Spinal cord (tissue), 10 donors: ENCODE data around the gene FN3K. TPM values are rescaled to one million over a fixed set of nuclear protein-coding genes. Genes with fewer than 3 reads are reported as not detected.

Experiments
- DNase-seq, 6 donors: peaks; one replicate each; pipeline versions ENCODE4 v3.0.0 to v3.0.0-alpha.2; 2013 to 2015; ENCODE audit warnings: low spot score in 6 of 6, low read depth in 4 of 6
- H3K27ac ChIP-seq: one replicate; pipeline ENCODE4 v1.5.1; 2013; ENCODE audit warnings: low read depth, low read length, control low read depth
- H3K27me3 ChIP-seq: one replicate; pipeline ENCODE4 v1.6.1; 2013; ENCODE audit warnings: low read length; ENCODE audit not compliant: control insufficient read depth, insufficient read depth
- H3K36me3 ChIP-seq: one replicate; pipeline ENCODE4 v1.6.1; 2013; ENCODE audit warnings: low read length; ENCODE audit not compliant: control insufficient read depth, insufficient read depth
- H3K4me1 ChIP-seq: one replicate; pipeline ENCODE4 v1.6.1; 2013; ENCODE audit warnings: low read length; ENCODE audit not compliant: control insufficient read depth, insufficient read depth
- H3K4me3 ChIP-seq: one replicate; pipeline ENCODE4 v1.5.1; 2013; ENCODE audit warnings: low read depth, low read length, control low read depth
- H3K9me3 ChIP-seq: one replicate; pipeline ENCODE4 v1.6.1; 2013; ENCODE audit warnings: low read length; ENCODE audit not compliant: control insufficient read depth, insufficient read depth
- WGBS: methylation state at CpG from one replicate; pipeline ENCODE4 v1.1.5; 2013; ENCODE audit warnings: missing lambda C conversion rate; ENCODE audit not compliant: insufficient coverage; 5-methylcytosine and 5-hydroxymethylcytosine counted together
- polyA plus RNA-seq, 2 donors: library from polyadenylated mRNA; unstranded; fragments of 120-200 nt; gene quantifications; one replicate each; pipeline ENCODE4 v1.2.1, GENCODE V29; 2013; ENCODE audit not compliant: insufficient read length in 2 of 2
- total RNA-seq, 2 donors: library from RNA; depleted of rRNA in 1 of 2; stranded (reverse); fragments of 120-200 nt in 1 of 2; fragments of >200 nt in 1 of 2; gene quantifications; one replicate each; pipeline versions ENCODE4 v1.2.3 to v1.2.4, GENCODE V29; 2013 to 2014
- donor health status: healthy.

FN3K gene
- total and polyA plus RNA-seq, 4 donors, result 11.7 to 78.1 (median 48.5) TPM

- DNase-seq, result no peak
- no peak overlapping the region for H3K27ac ChIP-seq
- 80% methylated on average over 19 of the region's 22 CpGs for WGBS
Measured at GRCh38 chr17:82693168-82693867, 42.1 kb upstream of the FN3K start.

DNA sequence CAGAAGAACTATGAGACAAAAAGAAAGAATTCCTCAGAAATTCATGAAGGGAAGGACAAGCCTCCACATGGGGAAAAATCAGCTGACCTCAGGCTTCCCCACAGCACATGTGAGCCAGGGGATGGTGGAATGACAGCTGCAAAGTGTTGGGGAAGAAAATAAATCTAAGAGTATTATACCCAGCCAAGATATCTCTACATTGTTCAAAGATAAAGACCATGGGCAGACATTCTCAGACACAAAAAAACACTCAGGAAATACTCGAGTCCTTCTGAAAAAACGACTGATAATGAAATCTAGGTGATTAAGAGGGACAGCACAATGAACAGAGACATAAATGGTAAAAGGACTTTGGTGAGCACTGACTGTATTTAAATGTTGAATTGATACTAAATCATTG lies 40.8 kb upstream of the FN3K start:
- H3K27me3 ChIP-seq, result no peaks in the 10 kb centered on the region
- peaks cover 1% of the 10 kb centered on the region for H3K9me3 ChIP-seq
- WGBS, result no CpG with 5 or more reads among the region's 2 CpGs
- peaks cover 27% of the 10 kb centered on the region for H3K4me1 ChIP-seq
- DNase-seq, result no peak
- H3K27ac ChIP-seq, result no peak overlapping the region
- peaks cover 37% of the 10 kb centered on the region for H3K36me3 ChIP-seq
- no peak overlapping the region for H3K4me3 ChIP-seq

More at GRCh38 chr17:82693168-82693867, 42.1 kb upstream of the FN3K start:
- Histone ChIP-seq H3K9me3 (peaks cover 1% of the 10 kb centered on the region), H3K36me3 (peaks cover 41% of the 10 kb centered on the region), H3K4me3 (no peak overlapping the region), H3K27me3 (no peaks in the 10 kb centered on the region), H3K4me1 (peaks cover 21% of the 10 kb centered on the region)

DNA sequence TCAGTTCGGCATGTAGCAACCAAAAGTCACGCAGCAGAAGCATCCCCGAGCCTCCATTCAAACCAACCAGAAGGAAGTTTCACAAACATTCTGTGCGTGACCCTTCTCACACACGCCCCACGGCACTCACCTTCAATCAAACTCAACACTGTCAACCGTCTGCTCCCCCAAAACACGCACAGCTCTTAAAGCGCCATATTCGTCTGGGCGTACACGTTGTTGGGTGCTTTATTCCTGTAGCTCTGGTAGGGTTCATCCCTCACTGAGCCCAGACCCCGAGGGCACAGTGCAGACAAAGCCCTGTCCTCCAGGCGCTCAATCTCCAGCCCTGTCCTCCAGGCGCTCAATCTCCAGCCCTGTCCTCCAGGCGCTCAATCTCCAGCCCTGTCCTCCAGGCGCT lies 39.2 kb upstream of the FN3K start:
- peaks cover 22% of the 10 kb centered on the region for H3K4me1 ChIP-seq
- WGBS, result 88% methylated on average over 13 of the region's 17 CpGs
- DNase-seq, result no peak
- peaks cover 1% of the 10 kb centered on the region for H3K9me3 ChIP-seq
- H3K4me3 ChIP-seq, result no peak overlapping the region
- peaks cover 26% of the 10 kb centered on the region for H3K36me3 ChIP-seq
- no peak overlapping the region for H3K27ac ChIP-seq
- no peaks in the 10 kb centered on the region for H3K27me3 ChIP-seq

DNA sequence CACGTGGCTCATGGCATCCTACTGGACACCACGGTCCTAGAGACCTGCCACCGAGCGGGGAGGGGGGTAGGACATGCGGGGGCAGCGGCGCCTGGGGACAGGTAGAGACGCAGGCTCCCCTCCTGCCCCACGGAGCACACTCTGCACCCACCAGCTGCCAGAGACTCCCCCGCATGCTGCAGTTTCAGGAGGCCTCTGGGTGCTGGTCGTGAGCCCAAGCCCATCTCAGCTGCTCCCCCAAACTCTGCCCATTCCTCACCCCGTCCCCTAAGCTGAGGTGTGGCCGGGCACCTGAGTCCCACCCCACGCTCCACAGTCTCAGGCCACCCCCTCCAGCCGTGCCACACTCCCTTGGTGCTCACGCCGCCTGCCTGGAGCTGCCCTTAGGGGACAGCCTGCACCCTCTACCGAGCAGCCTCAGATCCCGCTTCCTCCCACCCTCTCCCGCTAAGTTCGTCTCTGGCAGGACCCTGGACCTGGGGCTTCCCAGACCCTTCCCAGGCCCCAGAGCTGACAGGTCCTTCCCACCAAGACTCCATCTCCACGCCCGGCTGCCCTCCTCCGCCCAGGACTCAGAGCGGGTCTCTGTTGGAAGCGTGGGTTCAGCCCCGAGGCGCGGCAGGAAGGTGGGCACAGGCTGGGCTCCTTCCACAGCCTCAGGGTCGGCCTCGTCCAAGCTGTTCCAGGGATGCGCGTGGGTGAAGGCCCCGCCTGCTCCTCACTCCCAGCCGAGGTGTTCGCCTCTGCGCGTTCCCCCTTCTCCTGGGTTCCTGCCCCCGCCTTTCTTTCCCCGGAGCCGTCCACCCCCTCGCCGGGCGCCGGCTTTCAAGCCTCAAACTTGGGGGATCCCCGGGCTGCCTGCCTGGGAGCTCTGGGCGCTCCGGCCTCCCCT lies 38.3 kb upstream of the FN3K start:
- DNase-seq, result peak in 1 of 6 donors; percentile 7
- WGBS, result 20% methylated on average over 48 of the region's 48 CpGs

GRCh38 chr17:82697808-82698064 lies 37.7 kb upstream of the FN3K start:
- no peak overlapping the region for H3K27ac ChIP-seq
- under 1% methylated on average over 32 of the region's 32 CpGs for WGBS
- no peak for DNase-seq

More for the DNA sequence above, 38.3 kb upstream of the FN3K start:
- Histone ChIP-seq H3K4me3 (peak overlapping the region; percentile 56), H3K27me3 (no peaks in the 10 kb centered on the region), H3K27ac (no peak overlapping the region), H3K36me3 (peaks cover 17% of the 10 kb centered on the region), H3K4me1 (peaks cover 20% of the 10 kb centered on the region), H3K9me3 (peaks cover 1% of the 10 kb centered on the region)

GRCh38 chr17:82698065-82698973 lies 37.1 kb upstream of the FN3K start, which contains the start of gene RAB40B:
RAB40B (minus strand) TSS chr17:82698698; CDS start chr17:82698596, 102 bp downstream.
- WGBS, result under 1% methylated on average over 93 of the region's 112 CpGs
- Histone ChIP-seq H3K4me1 (peaks cover 20% of the 10 kb centered on the region), H3K27me3 (no peaks in the 10 kb centered on the region), H3K9me3 (peaks cover 1% of the 10 kb centered on the region), H3K27ac (no peak within 1 kb of the TSS), H3K4me3 (peak within 1 kb of the TSS; percentile 56), H3K36me3 (peaks cover 22% of the 10 kb centered on the region)
- DNase-seq, result peak; percentile 88 to 100 (median 96)

More at GRCh38 chr17:82697808-82698064, 37.7 kb upstream of the FN3K start:
- Histone ChIP-seq H3K27me3 (no peaks in the 10 kb centered on the region), H3K36me3 (peaks cover 16% of the 10 kb centered on the region), H3K4me1 (peaks cover 20% of the 10 kb centered on the region), H3K4me3 (peak overlapping the region; percentile 56), H3K9me3 (peaks cover 1% of the 10 kb centered on the region)

DNA sequence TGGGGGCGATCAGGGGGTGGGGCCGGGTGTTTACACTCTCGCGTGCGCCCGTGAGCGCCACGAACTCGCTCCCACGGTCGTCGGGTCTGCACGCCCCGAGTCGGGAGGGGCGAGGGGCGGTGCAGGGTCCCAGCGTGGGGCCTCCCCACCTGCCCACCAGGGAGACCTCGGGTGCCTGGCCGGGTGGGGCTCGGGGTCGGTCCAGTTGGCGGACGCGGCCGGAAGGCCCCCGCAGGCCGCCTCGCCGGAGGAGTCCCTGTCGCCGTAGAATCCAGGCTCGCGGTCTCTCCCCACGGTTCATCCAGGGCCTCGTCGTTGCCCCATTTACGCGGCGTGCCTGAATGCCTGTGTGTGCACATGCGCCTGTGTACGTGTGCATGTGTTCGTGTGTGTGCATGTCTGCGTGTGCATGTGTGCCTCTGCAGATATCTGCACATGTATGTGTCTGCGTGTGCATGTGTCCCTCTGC lies 36.4 kb upstream of the FN3K start:
- Histone ChIP-seq H3K4me3 (peak overlapping the region; percentile 50), H3K4me1 (peaks cover 20% of the 10 kb centered on the region), H3K27ac (no peak overlapping the region), H3K9me3 (peaks cover 1% of the 10 kb centered on the region), H3K36me3 (peaks cover 26% of the 10 kb centered on the region), H3K27me3 (no peaks in the 10 kb centered on the region)
- WGBS, result 4% methylated on average over 43 of the region's 45 CpGs
- no peak for DNase-seq

GRCh38 chr17:82699551-82699950 lies 35.9 kb upstream of the FN3K start:
- DNase-seq, result no peak
- WGBS, result 81% methylated on average over 10 of the region's 13 CpGs
- H3K36me3 ChIP-seq, result peaks cover 28% of the 10 kb centered on the region
- H3K27me3 ChIP-seq, result no peaks in the 10 kb centered on the region
- peaks cover under 1% of the 10 kb centered on the region for H3K9me3 ChIP-seq
- H3K4me1 ChIP-seq, result peaks cover 20% of the 10 kb centered on the region
- H3K4me3 ChIP-seq, result peak overlapping the region; percentile 50
- H3K27ac ChIP-seq, result no peak overlapping the region
